H9 (cell line): Measurements from ENCODE around the gene TSPAN17. TPM values are rescaled to one million over a fixed set of nuclear protein-coding genes. Genes with fewer than 3 reads are reported as not detected.

ENCODE experiments used
- DNase-seq: peaks from one replicate; pipeline ENCODE4 v3.0.0-alpha.2; 2017
- H2AFZ ChIP-seq: one replicate; pipeline ENCODE4 v1.6.1; 2013; ENCODE audit warnings: mild to moderate bottlenecking, low read length, control low read depth, moderate library complexity
- H2AK5ac ChIP-seq: 2 replicates; pipeline ENCODE4 v1.6.1; 2013; ENCODE audit warnings: low read length, control low read depth, mixed read lengths; ENCODE audit not compliant: insufficient read length
- H2BK120ac ChIP-seq: one replicate; pipeline ENCODE4 v1.6.1; 2013; ENCODE audit warnings: low read depth, mild to moderate bottlenecking, low read length, control low read depth, inconsistent platforms; ENCODE audit not compliant: poor library complexity, severe bottlenecking
- H2BK12ac ChIP-seq: 2 replicates; pipeline ENCODE4 v1.6.1; 2013; ENCODE audit warnings: low read length, control low read depth, mixed read lengths, low read depth; ENCODE audit not compliant: insufficient read length
- H2BK15ac ChIP-seq: 2 replicates; pipeline ENCODE4 v1.6.1; 2013; ENCODE audit warnings: low read depth, low read length, control low read depth
- H2BK20ac ChIP-seq: one replicate; pipeline ENCODE4 v1.6.1; 2013; ENCODE audit warnings: low read depth, mild to moderate bottlenecking, low read length, control low read depth, inconsistent platforms; ENCODE audit not compliant: poor library complexity, severe bottlenecking
- H2BK5ac ChIP-seq: 2 replicates; pipeline ENCODE4 v1.6.1; 2013; ENCODE audit warnings: low read length, control low read depth, mixed read lengths; ENCODE audit not compliant: insufficient read length
- H3K14ac ChIP-seq: 2 replicates; pipeline ENCODE4 v1.6.1; 2013; ENCODE audit warnings: low read length, control low read depth; ENCODE audit not compliant: insufficient read depth
- H3K18ac ChIP-seq: 2 replicates; pipeline ENCODE4 v1.6.1; 2013; ENCODE audit warnings: low read depth, mild to moderate bottlenecking, mixed read lengths, low read length, control low read depth; ENCODE audit not compliant: insufficient read length
- H3K23ac ChIP-seq: 2 replicates; pipeline ENCODE4 v1.6.1; 2013; ENCODE audit warnings: low read length, control low read depth, mixed read lengths, low read depth; ENCODE audit not compliant: insufficient read length
- H3K23me2 ChIP-seq: 2 replicates; pipeline ENCODE4 v1.6.1; 2013; ENCODE audit warnings: low read depth, mild to moderate bottlenecking, mixed read lengths, low read length, control low read depth; ENCODE audit not compliant: insufficient read length, poor library complexity, severe bottlenecking
- H3K27ac ChIP-seq: 2 replicates; pipeline ENCODE4 v1.5.1; 2013; ENCODE audit warnings: low read length, control low read depth, mixed read lengths, low read depth; ENCODE audit not compliant: insufficient read length
- H3K27me3 ChIP-seq: 2 replicates; pipeline ENCODE4 v1.6.1; 2013; ENCODE audit warnings: low read length, control low read depth, inconsistent platforms; ENCODE audit not compliant: insufficient read depth
- H3K4ac ChIP-seq: 2 replicates; pipeline ENCODE4 v1.6.1; 2013; ENCODE audit warnings: low read depth, mild to moderate bottlenecking, control low read depth, inconsistent platforms, low read length, moderate library complexity
- H3K4me1 ChIP-seq: 2 replicates; pipeline ENCODE4 v1.6.1; 2013; ENCODE audit warnings: low read length, control low read depth, inconsistent platforms; ENCODE audit not compliant: insufficient read depth
- H3K4me2 ChIP-seq: 2 replicates; pipeline ENCODE4 v1.6.1; 2013; ENCODE audit warnings: low read length, control low read depth, mixed read lengths; ENCODE audit not compliant: insufficient read length, insufficient read depth
- H3K56ac ChIP-seq: 2 replicates; pipeline ENCODE4 v1.6.1; 2013; ENCODE audit warnings: low read depth, mild to moderate bottlenecking, mixed read lengths, low read length, control low read depth; ENCODE audit not compliant: insufficient read length
- H3K79me1 ChIP-seq: 2 replicates; pipeline ENCODE4 v1.6.1; 2013; ENCODE audit warnings: low read depth, mild to moderate bottlenecking, moderate library complexity, low read length, control low read depth, inconsistent platforms; ENCODE audit not compliant: insufficient read depth, poor library complexity, severe bottlenecking
- H3K79me2 ChIP-seq: 2 replicates; pipeline ENCODE4 v1.6.1; 2013; ENCODE audit warnings: low read length, control low read depth, inconsistent platforms; ENCODE audit not compliant: insufficient read depth
- H3K9ac ChIP-seq: 2 replicates; pipeline ENCODE4 v1.6.1; 2013; ENCODE audit warnings: low read length, control low read depth, mixed read lengths; ENCODE audit not compliant: insufficient read length; ENCODE audit errors: extremely low read depth
- H3K9me3 ChIP-seq: one replicate; pipeline ENCODE4 v1.6.1; 2013; ENCODE audit warnings: low read depth, low read length, inconsistent platforms; ENCODE audit not compliant: control insufficient read depth
- H3T11ph ChIP-seq: one replicate; pipeline ENCODE4 v1.6.1; 2013; ENCODE audit warnings: mild to moderate bottlenecking, low read length, control low read depth, inconsistent platforms
- H4K20me1 ChIP-seq: one replicate; pipeline ENCODE4 v1.6.1; 2013; ENCODE audit not compliant: control insufficient read depth, insufficient read length, insufficient read depth
- H4K5ac ChIP-seq: 2 replicates; pipeline ENCODE4 v1.6.1; 2013; ENCODE audit warnings: low read depth, mild to moderate bottlenecking, mixed read lengths, low read length, control low read depth; ENCODE audit not compliant: insufficient read length
- H4K8ac ChIP-seq: replicated peaks from 2 replicates; pipeline ENCODE4 v1.6.1; 2013; ENCODE audit warnings: low read length, control low read depth, mixed read lengths, low read depth; ENCODE audit not compliant: insufficient read length
- H4K91ac ChIP-seq: 2 replicates; pipeline ENCODE4 v1.6.1; 2013; ENCODE audit warnings: low read depth, mild to moderate bottlenecking, moderate library complexity, mixed read lengths, low read length, control low read depth; ENCODE audit not compliant: insufficient read length
- H3K27ac Mint-ChIP-seq, 3 experiments: 2 replicates in 2 of 3; 3 replicates in 1 of 3; pipeline ENCODE4 v1.8.0; 2020 to 2021; ENCODE audit warnings: mixed read lengths in 3 of 3, mild to moderate bottlenecking in 1 of 3, moderate library complexity in 1 of 3
- H3K27me3 Mint-ChIP-seq: 2 replicates; pipeline ENCODE4 v1.8.0; 2021; ENCODE audit warnings: low read depth, mild to moderate bottlenecking, moderate library complexity, mixed read lengths
- H3K36me3 Mint-ChIP-seq, 3 experiments: 2 replicates in 2 of 3; 3 replicates in 1 of 3; pipeline ENCODE4 v1.8.0; 2020 to 2021; ENCODE audit warnings: low read depth in 3 of 3, mixed read lengths in 3 of 3; ENCODE audit not compliant: insufficient read depth in 1 of 3
- H3K4me1 Mint-ChIP-seq, 2 experiments: 2 replicates each; pipeline ENCODE4 v1.8.0; 2020; ENCODE audit warnings: mixed read lengths in 2 of 2
- H3K4me3 Mint-ChIP-seq, 2 experiments: 2 replicates in 1 of 2; 3 replicates in 1 of 2; pipeline ENCODE4 v1.8.0; 2020 to 2021; ENCODE audit warnings: mild to moderate bottlenecking in 2 of 2, mixed read lengths in 2 of 2, moderate library complexity in 1 of 2
- H3K9me3 Mint-ChIP-seq, 2 experiments: 2 replicates in 1 of 2; 3 replicates in 1 of 2; pipeline ENCODE4 v1.8.0; 2020; ENCODE audit warnings: mild to moderate bottlenecking in 2 of 2, mixed read lengths in 2 of 2, moderate library complexity in 1 of 2
- WGBS: extraction: QIAGEN DNeasy Blood & Tissue Kit; methylation state at CpG from one replicate; pipeline ENCODE4 v1.1.7; 2013; ENCODE audit warnings: missing lambda C conversion rate, low lambda C conversion rate, mixed read lengths; ENCODE audit not compliant: insufficient read length; ENCODE audit errors: extremely low coverage; 5-methylcytosine and 5-hydroxymethylcytosine counted together
- total RNA-seq: library from RNA; stranded (reverse); gene quantifications from 2 replicates; pipeline ENCODE4 v1.2.1, GENCODE V29; 2021
- TF ChIP-seq, protein P1 (sequence below): fragments of 200-600 bp; sonication (generic); conservative IDR thresholded peaks from 3 replicates; pipeline ENCODE4 v1.8.0; 2021; ENCODE audit warnings: antibody characterized with exemption, mild to moderate bottlenecking

The TSPAN17 gene
- total RNA-seq, 1 experiment from 2014 or later = 46.8 TPM

DNA sequence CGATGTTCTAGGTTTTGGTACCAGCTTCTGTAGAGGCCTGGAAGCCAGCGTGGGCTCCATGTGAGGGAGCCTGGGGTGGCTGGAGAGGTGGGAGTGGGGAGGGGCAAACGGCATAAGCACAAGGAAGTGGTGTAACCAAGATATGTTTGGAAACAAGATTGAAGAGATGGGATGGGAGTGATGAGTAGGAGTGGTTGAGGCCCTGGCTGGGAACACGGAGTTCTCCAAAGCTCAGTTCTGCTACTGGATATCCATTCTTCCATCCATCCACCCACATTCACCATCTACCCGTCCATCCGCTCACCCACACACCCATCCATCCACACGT is 12.2 kb downstream of the TSPAN17 start:
- no peaks in the 10 kb centered on the region for H3K27me3 ChIP-seq
- H4K8ac ChIP-seq = no peak overlapping the region
- H4K5ac ChIP-seq = no peak overlapping the region
- Mint-ChIP-seq H3K9me3 (no peaks in the 10 kb centered on the region), H3K4me1 (peaks cover 10 to 18% of the 10 kb centered on the region in 2 experiments), H3K4me3 (no peak overlapping the region), H3K36me3 (peaks cover 0 to 19% (median 14%) of the 10 kb centered on the region in 3 experiments; a peak in 5 of 7 replicates), H3K27me3 (no peaks in the 10 kb centered on the region; the same call in 1 of the 2 replicates), H3K27ac (no peak overlapping the region)
- H3K9ac ChIP-seq = no peak overlapping the region
- no peak overlapping the region for H3K18ac ChIP-seq
- H3K79me1 ChIP-seq = no peaks in the 10 kb centered on the region
- no peak overlapping the region for H3K27ac ChIP-seq
- no peak overlapping the region for H2BK5ac ChIP-seq
- H2AFZ ChIP-seq = no peak overlapping the region
- no peak overlapping the region for H3K56ac ChIP-seq
- H3K4ac ChIP-seq = no peak overlapping the region
- H3K9me3 ChIP-seq = no peaks in the 10 kb centered on the region
- H2BK120ac ChIP-seq = no peak overlapping the region
- no peak overlapping the region for H3K4me2 ChIP-seq
- H3K14ac ChIP-seq = no peak overlapping the region
- H2AK5ac ChIP-seq = no peak overlapping the region
- no peaks in the 10 kb centered on the region; the same call in 1 of the 2 replicates for H3K4me1 ChIP-seq
- no peak overlapping the region for H2BK15ac ChIP-seq
- H3T11ph ChIP-seq = no peak overlapping the region
- 100% methylated on average over 3 of the region's 7 CpGs for WGBS
- no peaks in the 10 kb centered on the region for H3K79me2 ChIP-seq
- H2BK20ac ChIP-seq = no peak overlapping the region
- no peaks in the 10 kb centered on the region for H3K23me2 ChIP-seq
- H3K23ac ChIP-seq = no peak overlapping the region
- no peak overlapping the region for H4K91ac ChIP-seq
- TF ChIP-seq, protein P1, sequence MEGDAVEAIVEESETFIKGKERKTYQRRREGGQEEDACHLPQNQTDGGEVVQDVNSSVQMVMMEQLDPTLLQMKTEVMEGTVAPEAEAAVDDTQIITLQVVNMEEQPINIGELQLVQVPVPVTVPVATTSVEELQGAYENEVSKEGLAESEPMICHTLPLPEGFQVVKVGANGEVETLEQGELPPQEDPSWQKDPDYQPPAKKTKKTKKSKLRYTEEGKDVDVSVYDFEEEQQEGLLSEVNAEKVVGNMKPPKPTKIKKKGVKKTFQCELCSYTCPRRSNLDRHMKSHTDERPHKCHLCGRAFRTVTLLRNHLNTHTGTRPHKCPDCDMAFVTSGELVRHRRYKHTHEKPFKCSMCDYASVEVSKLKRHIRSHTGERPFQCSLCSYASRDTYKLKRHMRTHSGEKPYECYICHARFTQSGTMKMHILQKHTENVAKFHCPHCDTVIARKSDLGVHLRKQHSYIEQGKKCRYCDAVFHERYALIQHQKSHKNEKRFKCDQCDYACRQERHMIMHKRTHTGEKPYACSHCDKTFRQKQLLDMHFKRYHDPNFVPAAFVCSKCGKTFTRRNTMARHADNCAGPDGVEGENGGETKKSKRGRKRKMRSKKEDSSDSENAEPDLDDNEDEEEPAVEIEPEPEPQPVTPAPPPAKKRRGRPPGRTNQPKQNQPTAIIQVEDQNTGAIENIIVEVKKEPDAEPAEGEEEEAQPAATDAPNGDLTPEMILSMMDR = no peak
- DNase-seq = no peak
- no peaks in the 10 kb centered on the region for H4K20me1 ChIP-seq
- no peak overlapping the region for H2BK12ac ChIP-seq
